22Rv1 (cell line): ENCODE measurements around the gene MAP3K5.

Source experiments
- CTCF ChIP-seq: fragments of 450-650 bp; IDR thresholded peaks from 2 replicates; pipeline ENCODE4 v1.5.1; 2017; ENCODE audit warnings: mild to moderate bottlenecking
- ZFX ChIP-seq: fragments of 450-650 bp; IDR thresholded peaks from 2 replicates; pipeline ENCODE4 v1.6.1; 2017; ENCODE audit warnings: antibody characterized with exemption, borderline replicate concordance

- no peak for TF ChIP-seq CTCF
- no peak for TF ChIP-seq ZFX
Observed at GRCh38 chr6:136613477-136613876, 178.8 kb downstream of the MAP3K5 start.
